Activated gamma-delta T cell (primary cell): ENCODE data around the gene SENP1.
A peak's percentile ranks its signal among the peaks of the same experiment; 100 is the strongest.
"Not testable (repeated sequence)": the region's sequence is repeated elsewhere in the genome, so short reads cannot be mapped to it uniquely, and the experiment has no call there.

Experiments
- DNase-seq: peaks from one replicate; lab custom pipeline; 2025; lab: John Stamatoyannopoulos, UW

Gene SENP1

GRCh38 chr12:48111312-48111693 lies 5.4 kb upstream of the SENP1 start:
- not testable (repeated sequence) for DNase-seq

- no peak for DNase-seq
Observed at GRCh38 chr12:48110691-48111311, 4.9 kb upstream of the SENP1 start.

- no peak for DNase-seq
Observed at GRCh38 chr12:48109424-48109823, 3.5 kb upstream of the SENP1 start.

GRCh38 chr12:48106681-48107613 lies 1.1 kb upstream of the SENP1 start:
- no peak for DNase-seq

GRCh38 chr12:48105321-48105866 lies 485 bp downstream of the SENP1 start:
- peak; percentile 44 for DNase-seq

- DNase-seq, result no peak
Observed at GRCh38 chr12:48104531-48104930, 1.3 kb downstream of the SENP1 start.

- DNase-seq, result no peak
Observed at GRCh38 chr12:48092611-48093010, 13.3 kb downstream of the SENP1 start.

GRCh38 chr12:48086327-48086726 lies 19.6 kb downstream of the SENP1 start:
- no peak for DNase-seq

GRCh38 chr12:48084841-48085460 lies 20.9 kb downstream of the SENP1 start:
- no peak for DNase-seq

GRCh38 chr12:48084066-48084465 lies 21.8 kb downstream of the SENP1 start:
- DNase-seq, result no peak

GRCh38 chr12:48080821-48081220 lies 25.1 kb downstream of the SENP1 start:
- DNase-seq, result no peak

- DNase-seq, result no peak
Observed at GRCh38 chr12:48080285-48080684, 25.6 kb downstream of the SENP1 start.

GRCh38 chr12:48078901-48079300 lies 27.0 kb downstream of the SENP1 start:
- no peak for DNase-seq

- no peak for DNase-seq
Observed at GRCh38 chr12:48077111-48077510, 28.8 kb downstream of the SENP1 start.

- DNase-seq, result no peak
Observed at GRCh38 chr12:48075832-48076231, 30.0 kb downstream of the SENP1 start.

GRCh38 chr12:48074266-48074665 lies 31.6 kb downstream of the SENP1 start:
- no peak for DNase-seq

- DNase-seq, result no peak
Observed at GRCh38 chr12:48072266-48072665, 33.6 kb downstream of the SENP1 start.

GRCh38 chr12:48071808-48072207 lies 34.1 kb downstream of the SENP1 start:
- no peak for DNase-seq

- no peak for DNase-seq
Observed at GRCh38 chr12:48070731-48071130, 35.1 kb downstream of the SENP1 start.

GRCh38 chr12:48070033-48070432 lies 35.8 kb downstream of the SENP1 start:
- no peak for DNase-seq

- no peak for DNase-seq
Observed at GRCh38 chr12:48069241-48069640, 36.6 kb downstream of the SENP1 start.

GRCh38 chr12:48068457-48068856 lies 37.4 kb downstream of the SENP1 start:
- no peak for DNase-seq
